Progenitor cell of endocrine pancreas (in vitro differentiated cells): ENCODE data around the gene PCMTD2. TPM values are rescaled to one million over a fixed set of nuclear protein-coding genes. Genes with fewer than 3 reads are reported as not detected.
A peak's percentile ranks its signal among the peaks of the same experiment; 100 is the strongest.
"Not testable (repeated sequence)": the region's sequence is repeated elsewhere in the genome, so short reads cannot be mapped to it uniquely, and the experiment has no call there.

Experiments
- DNase-seq: peaks from one replicate; pipeline ENCODE4 v3.0.0; 2021; ENCODE audit warnings: low spot score; ENCODE audit not compliant: unreplicated experiment
- H3K27ac Mint-ChIP-seq: 2 replicates; pipeline ENCODE4 v1.8.0; 2021; ENCODE audit warnings: mild to moderate bottlenecking, moderate library complexity, mixed read lengths
- H3K27me3 Mint-ChIP-seq: 2 replicates; pipeline ENCODE4 v1.8.0; 2021; ENCODE audit warnings: mixed read lengths
- H3K36me3 Mint-ChIP-seq: 2 replicates; pipeline ENCODE4 v1.8.0; 2022; ENCODE audit warnings: mixed read lengths; ENCODE audit not compliant: insufficient read depth
- H3K4me1 Mint-ChIP-seq: 2 replicates; pipeline ENCODE4 v1.8.0; 2021; ENCODE audit warnings: low read depth, mixed read lengths
- H3K4me3 Mint-ChIP-seq: 2 replicates; pipeline ENCODE4 v1.8.0; 2021; ENCODE audit warnings: low read depth, mild to moderate bottlenecking, moderate library complexity, mixed read lengths
- H3K9me3 Mint-ChIP-seq: 2 replicates; pipeline ENCODE4 v1.8.0; 2021; ENCODE audit warnings: low read depth, mixed read lengths
- total RNA-seq: library from RNA; stranded (reverse); gene quantifications from 2 replicates; pipeline ENCODE4 v1.2.1, GENCODE V29; 2021

The PCMTD2 gene
- total RNA-seq, 1 donor from 2014 or later = 106 TPM

DNA sequence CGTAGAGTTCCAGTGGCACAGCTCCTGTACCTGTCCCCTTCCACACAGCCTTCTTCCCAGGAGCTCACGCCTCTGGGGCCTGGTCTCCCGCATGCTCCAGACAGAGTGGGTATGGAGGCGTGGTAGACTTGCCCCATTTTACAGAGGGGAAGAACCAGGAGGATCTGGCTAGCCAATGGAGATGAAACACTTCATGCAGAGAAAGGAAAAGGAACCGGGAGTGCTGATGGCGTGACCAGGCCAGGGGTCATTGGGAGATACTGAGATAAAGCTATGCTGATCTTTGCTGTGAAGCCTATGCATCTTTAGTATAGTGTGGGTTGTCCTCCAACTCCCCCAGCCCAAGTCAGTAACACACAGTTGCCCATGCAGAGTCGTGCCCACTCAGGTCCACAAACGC lies 62.5 kb downstream of the PCMTD2 start:
- Mint-ChIP-seq H3K4me3 (peak overlapping the region; percentile 45), H3K27me3 (peaks cover 47% of the 10 kb centered on the region)
- DNase-seq, H3K27ac Mint-ChIP-seq, H3K36me3 Mint-ChIP-seq, H3K9me3 Mint-ChIP-seq, H3K4me1 Mint-ChIP-seq: not testable (repeated sequence)

DNA sequence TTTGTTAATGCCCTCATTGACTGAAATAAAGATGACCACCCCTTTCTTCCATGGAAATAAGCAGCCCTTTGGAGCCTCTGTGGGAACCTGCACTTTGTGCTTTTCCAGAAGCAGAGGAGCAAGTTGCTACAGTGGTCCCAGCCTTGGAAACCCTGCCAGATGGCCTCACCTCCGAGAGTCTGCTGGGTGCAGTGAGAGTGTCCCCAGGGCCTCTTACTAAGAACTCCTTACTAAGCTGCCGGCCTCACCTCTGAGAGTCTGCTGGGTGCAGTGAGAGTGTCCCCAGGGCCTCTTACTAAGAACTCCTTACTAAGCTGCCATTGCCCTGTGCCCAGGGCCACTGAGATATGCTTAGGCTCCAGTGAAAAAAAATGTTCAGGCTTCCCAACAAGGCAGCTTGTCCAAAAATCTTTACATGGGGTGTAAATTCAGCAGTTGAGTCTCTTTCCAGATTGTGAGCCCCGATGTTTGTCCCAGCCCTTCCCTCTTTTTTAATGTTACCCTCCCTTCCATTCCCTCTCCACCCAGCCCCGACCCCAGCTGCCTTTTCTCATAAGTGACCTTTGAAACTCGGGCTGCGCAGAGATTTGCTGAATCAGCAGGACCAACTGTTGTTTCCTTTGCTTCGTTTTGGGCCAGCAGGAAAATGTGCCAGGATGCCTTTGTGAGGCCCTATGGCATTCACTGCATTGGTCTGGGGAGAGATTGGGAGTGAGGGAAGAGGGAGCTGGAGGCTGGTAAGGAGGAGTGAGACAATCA lies 66.7 kb downstream of the PCMTD2 start:
- not testable (repeated sequence) for DNase-seq, H3K27ac Mint-ChIP-seq, H3K4me1 Mint-ChIP-seq, H3K36me3 Mint-ChIP-seq, H3K4me3 Mint-ChIP-seq, H3K9me3 Mint-ChIP-seq
- peaks cover 56% of the 10 kb centered on the region for H3K27me3 Mint-ChIP-seq

Other genes with a start within 250 kb of the PCMTD2 start
- gene C20orf204, start 219.6 kb upstream of the PCMTD2 start, total RNA-seq = 3.3 and 3.4 TPM in 2 replicates
- not detected in 2 replicates for gene SOX18, start 206.1 kb upstream of the PCMTD2 start, total RNA-seq
- 86.7 and 92.7 TPM in 2 replicates for gene TCEA2, start 192.6 kb upstream of the PCMTD2 start, total RNA-seq
- gene RGS19, start 176.2 kb upstream of the PCMTD2 start, total RNA-seq = 6.5 and 7.6 TPM in 2 replicates
- gene OPRL1, start 175.7 kb upstream of the PCMTD2 start, total RNA-seq = 1.5 TPM in 2 replicates
- gene LKAAEAR1, start 171.3 kb upstream of the PCMTD2 start, total RNA-seq = not detected in 2 replicates
- not detected in 2 replicates for gene NPBWR2, start 148.2 kb upstream of the PCMTD2 start, total RNA-seq
- 1.9 and 2.3 TPM in 2 replicates for gene MYT1, start 91.3 kb upstream of the PCMTD2 start, total RNA-seq